NOMO-1 treated with dmso at 0.1 percent for 144 hours (cell line): ENCODE results near the gene ZNF879.

ENCODE experiments used
- DNase-seq: peaks from one replicate; lab custom pipeline; 2025; ENCODE audit not compliant: unreplicated experiment; lab: John Stamatoyannopoulos, UW

ZNF879 gene

DNA sequence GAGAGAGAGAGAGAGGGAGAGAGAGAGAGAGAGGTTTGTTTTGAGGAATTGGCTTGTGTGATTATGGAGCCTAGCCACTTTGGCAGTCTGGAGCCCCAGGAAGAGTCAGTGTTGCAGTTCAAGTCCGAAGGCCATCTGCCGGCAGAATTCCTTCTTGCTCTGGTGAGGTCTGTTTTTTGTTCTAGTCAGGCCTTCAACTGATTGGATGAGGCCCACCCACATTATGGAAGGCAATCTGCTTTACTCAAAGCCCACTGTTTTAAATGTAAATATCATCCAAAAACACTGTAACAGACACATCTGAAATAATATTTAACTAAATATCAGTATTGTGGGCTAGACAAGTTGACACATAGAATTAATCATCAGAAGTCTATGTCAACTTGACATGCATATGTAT lies 17.0 kb upstream of the ZNF879 start:
- no peak for DNase-seq

DNA sequence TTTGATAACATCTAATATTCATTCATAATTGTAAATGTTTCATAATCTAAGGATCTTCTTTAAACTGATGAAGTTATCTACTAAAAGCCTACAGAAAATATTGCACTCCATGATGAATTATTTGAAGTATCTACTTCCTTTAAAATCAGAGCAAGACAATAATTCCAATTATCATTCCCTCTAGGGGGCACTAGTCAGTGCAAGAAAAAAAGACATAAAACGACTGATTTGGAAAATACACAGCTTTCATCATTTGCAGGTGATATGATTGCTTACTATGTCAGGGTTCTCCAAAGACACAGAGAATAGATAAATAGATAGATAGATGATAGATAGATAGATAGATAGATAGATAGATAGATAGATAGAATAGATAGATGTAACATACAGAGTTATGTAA lies 14.9 kb upstream of the ZNF879 start:
- DNase-seq, result no peak

- no peak for DNase-seq
Measured at GRCh38 chr5:179033004-179033580, 9.5 kb downstream of the ZNF879 start.

GRCh38 chr5:179044765-179045164 lies 21.2 kb downstream of the ZNF879 start:
- DNase-seq, result no peak

DNA sequence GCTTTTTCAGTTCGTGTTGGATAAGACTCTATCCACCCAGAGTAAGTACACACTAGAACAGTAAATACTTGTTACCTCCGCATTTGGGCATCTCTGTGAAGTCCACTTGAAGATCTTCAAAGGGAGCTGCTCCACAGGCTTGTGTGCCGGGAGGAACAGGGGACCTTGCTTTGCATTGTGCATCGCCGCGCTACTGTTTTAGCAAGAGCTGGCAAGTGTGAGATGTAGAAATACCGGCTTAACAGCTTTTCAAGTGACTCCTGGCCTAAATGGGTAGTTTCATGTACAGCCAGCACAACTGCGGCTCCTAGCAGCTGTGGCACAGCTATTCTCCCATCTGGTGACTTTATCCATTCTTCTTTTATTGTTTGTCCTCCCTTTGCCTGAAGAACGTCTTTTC lies 28.2 kb downstream of the ZNF879 start:
- DNase-seq, result no peak

GRCh38 chr5:179054036-179054785 lies 30.6 kb downstream of the ZNF879 start:
- no peak for DNase-seq

- no peak for DNase-seq
Measured at GRCh38 chr5:179054876-179055275, 31.3 kb downstream of the ZNF879 start.

- no peak for DNase-seq
Measured at GRCh38 chr5:179055436-179055835, 31.8 kb downstream of the ZNF879 start.

GRCh38 chr5:179055841-179056240 lies 32.2 kb downstream of the ZNF879 start:
- DNase-seq, result no peak

DNA sequence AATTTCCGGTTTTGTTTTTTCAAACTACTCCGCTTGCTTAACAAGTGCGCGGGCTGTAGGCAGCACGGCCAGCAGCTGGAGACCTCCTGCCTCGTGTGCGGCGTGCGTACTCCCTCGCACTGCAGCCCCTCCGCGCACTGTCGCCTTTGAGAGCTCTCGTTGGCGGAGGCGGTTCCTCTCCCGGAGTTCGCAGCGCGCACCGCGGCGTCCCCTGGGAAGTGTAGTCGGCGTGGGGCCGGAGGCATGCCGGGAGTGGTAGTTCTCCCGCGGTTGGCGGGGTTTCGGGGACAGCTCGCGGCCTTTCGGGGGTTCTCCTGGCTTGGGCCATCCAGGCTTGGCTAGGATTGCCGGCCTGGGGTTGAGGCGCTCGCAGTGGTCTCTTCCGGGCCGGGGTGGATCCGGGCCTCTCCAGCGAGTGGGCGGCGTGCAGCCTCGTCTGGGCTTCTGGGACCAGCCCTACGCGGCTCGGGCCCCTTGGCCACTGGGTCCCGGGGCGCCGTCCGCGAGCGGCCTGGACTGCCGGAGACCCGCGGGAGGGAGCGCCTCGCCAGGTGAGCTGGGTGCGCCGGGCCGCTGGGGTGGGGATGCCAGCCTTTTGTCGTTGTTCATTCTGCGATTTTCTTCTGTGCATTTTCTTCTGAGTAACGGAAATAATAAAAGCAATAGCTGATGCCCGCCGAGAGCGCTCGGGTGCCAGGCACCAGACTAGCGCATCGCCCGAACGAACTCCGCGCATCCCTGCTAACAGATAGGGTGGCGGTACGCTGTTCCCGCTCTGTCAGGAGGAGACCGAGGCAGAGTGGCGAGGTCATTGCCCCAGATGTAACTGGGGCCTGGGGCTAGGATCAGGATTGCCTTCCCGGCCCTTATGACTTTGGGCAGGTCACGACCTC lies 36.8 kb downstream of the ZNF879 start, which contains the start of gene ZNF354C:
Gene ZNF354C (plus strand): TSS at position 258 of the 893 bp plus-strand sequence. CDS start 1,696 bp downstream, outside the sequence.
- DNase-seq, result no peak

DNA sequence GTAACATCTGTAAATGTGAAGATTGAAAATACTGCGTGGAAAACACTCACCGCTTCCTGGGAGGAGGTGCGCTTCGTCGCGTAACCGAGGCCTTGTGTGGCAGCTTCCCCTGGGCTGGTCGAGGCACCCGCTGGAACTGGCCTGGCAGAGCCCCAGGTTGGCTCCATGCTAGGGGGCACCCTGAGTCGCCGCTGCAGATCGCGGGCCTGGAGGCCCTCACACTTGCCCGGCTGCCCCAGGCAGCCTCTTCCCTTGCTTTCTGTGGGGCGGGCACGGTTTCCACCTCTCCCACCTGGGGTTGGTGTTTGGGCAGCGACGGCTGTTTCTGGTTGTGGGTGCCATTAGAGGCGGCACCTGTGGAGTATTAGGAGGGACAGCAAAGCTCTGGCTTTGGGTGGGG lies 37.4 kb downstream of the ZNF879 start:
- no peak for DNase-seq

DNA sequence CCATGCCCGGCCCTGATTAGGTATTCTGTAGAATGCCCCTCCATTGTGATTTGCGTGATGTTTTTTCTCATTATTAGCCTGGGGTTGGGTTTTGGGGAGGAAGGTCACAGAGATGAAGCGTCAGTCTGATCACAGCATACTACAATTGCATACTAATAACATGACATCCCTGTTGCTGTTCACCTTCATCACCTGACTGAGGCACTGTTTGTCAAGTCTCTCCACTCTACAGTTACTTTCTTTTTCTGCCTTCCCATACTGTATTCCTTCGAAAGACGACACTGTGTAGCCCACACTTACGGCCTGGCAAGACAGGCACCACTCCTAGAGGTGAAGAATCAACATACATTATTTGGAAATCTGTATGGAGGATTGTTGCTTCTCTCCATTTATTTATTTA lies 42.1 kb downstream of the ZNF879 start:
- no peak for DNase-seq

DNA sequence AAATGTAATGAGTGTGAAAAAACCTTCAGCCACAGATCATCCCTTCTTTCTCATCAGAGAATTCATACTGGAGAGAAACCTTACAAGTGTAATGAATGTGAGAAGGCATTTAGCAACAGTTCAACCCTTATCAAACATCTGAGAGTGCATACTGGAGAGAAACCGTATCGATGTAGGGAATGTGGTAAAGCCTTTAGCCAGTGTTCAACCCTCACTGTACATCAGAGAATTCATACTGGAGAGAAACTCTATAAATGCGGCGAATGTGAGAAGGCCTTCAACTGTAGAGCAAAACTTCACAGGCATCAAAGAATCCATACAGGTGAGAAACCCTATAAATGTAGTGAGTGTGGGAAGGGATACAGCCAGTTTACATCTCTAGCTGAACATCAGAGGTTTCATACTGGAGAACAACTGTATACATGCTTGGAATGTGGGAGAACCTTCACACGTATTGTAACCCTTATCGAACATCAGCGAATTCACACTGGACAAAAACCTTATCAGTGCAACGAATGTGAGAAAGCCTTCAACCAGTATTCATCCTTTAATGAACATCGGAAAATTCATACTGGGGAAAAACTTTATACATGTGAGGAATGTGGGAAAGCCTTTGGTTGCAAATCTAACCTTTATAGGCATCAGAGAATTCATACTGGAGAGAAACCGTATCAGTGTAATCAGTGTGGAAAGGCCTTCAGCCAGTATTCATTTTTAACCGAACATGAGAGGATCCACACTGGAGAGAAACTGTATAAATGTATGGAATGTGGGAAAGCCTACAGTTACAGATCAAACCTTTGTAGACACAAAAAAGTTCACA lies 55.8 kb downstream of the ZNF879 start:
- no peak for DNase-seq

GRCh38 chr5:179080724-179081123 lies 57.1 kb downstream of the ZNF879 start:
- DNase-seq, result no peak
